GM21529 (cell line): ENCODE measurements around the gene SAMD1.

Source experiments
- ATAC-seq: cut with Tn5 transposase; IDR thresholded peaks from one replicate; pipeline ENCODE4 v1.9.1; 2021; ENCODE audit not compliant: unreplicated experiment

Gene SAMD1

GRCh38 chr19:14042659-14043608 is 47.6 kb downstream of the SAMD1 start:
- peak; percentile 49 for ATAC-seq

DNA sequence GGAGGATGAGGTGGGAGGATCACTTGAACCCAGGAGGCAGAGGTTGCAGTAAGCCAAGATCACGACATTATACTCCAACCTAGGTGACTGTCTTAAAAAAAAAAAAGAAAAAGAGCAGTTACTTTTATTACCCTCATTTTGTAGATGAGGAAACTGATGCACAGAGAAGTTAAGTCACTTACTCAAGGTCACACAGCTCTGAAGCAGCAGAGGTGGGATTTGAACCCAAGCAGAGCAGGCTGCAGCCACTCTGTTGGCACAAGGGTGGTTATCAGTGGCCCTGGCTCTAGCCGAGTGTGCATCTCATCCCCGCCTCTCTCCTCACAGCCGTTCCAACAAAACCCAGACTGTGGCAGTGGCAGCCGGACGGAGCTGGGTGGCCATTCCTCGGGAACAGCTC is 51.4 kb downstream of the SAMD1 start:
- no peak for ATAC-seq
